CD1c-positive myeloid dendritic cell (primary cell): ENCODE results near the gene FARP1.

Experiments used
- DNase-seq: peaks from one replicate; pipeline ENCODE4 v3.0.0-alpha.2; 2016; ENCODE audit errors: extremely low spot score

Gene FARP1

DNA sequence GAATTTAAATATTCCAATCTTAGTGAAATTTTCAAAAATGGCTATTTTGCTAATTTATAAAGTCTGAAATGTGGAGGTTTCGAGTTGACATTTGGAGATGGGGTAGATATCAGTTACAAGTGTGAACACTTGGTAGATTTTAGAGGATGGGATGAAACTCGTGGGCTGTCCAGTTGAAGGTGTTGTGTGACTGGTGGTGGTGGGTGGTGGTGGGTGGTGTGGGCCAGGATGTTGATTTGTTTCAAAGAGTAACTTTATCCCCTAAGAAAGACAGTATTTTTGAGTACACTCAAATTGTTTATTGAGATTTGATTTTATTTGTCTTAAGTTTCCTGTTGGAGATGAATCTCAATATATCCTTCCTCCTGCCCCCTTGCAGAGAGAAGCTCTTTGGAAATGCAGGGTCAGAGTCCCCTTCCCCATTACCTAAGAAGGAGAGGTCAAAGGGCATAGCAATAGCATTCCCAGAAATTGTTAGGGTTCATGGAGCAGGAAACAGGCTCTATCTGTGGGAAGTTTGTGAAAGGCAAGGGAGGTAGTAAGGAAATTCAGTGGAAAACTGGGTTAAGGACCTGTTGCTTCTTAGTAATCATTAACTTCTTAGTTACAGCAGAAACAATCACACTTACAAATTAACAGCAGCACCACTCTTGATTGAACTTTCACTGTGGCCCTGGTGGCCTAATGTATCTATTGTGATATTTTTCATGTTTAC lies 167.7 kb downstream of the FARP1 start:
- DNase-seq: no peak

- no peak for DNase-seq
Measured at GRCh38 chr13:98311200-98311548, 168.3 kb downstream of the FARP1 start.

GRCh38 chr13:98312606-98313005 lies 169.7 kb downstream of the FARP1 start:
- DNase-seq: no peak

DNA sequence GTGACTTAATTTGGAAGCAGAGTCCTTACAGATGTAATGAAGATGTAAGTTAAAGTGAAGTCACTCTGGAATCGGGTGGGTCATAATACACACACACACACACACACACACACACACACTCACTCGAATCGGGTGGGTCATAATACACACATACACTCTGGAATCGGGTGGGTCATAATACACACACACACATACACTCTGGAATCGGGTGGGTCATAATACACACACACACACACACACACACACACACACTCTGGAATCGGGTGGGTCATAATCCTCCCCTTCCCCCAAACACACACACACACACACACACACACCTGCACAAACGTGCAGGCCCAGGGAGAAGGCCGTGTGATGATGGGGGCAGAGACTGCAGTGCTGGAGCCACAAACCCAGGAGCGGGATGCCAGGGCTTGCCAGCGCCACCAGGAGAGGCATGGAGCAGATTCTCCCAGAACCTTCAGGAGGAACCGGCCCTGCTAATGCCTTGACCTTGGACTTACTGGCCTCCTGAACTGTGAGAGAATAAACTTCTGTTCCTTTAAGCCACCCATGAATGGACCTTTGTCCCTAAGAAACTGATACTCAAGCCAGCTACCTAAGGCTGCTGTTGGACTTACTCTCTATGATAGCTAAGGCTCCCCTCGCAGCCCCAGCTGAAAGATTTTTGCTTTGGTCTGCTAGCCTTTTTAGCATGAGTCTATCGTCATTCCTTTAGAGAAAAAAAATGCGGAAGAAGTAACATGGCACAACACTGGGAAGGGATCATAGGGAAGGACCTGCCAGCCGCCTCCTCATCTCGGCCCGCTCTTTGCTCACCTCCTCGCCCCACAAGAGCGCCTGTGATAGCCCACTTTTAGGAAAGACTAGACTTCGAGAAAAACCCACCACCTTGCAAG lies 170.4 kb downstream of the FARP1 start:
- no peak for DNase-seq

- DNase-seq: no peak
Measured at GRCh38 chr13:98313922-98314292, 171.0 kb downstream of the FARP1 start.

- no peak for DNase-seq
Measured at GRCh38 chr13:98315466-98315865, 172.6 kb downstream of the FARP1 start.

DNA sequence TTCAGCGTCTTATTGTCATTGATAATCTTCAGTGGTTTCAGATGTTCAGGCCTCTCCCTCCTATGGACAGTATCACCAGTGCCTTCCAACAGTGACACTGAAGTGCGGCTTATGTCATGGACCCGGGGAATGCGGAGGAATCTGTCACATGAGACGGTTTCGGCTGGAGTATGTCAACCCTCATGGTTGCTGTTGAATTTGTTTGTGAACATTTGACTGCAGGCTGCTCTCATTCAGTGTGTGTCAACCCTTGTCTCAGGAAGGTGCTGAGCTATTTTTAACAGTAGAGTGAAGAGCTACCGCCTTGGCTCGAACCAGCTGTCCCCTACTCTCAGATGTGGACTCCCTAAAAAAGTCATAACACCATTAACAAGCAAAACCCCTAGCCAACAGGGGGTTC lies 173.0 kb downstream of the FARP1 start:
- no peak for DNase-seq

- DNase-seq: no peak
Measured at GRCh38 chr13:98317573-98318171, 174.8 kb downstream of the FARP1 start.

GRCh38 chr13:98318263-98318878 lies 175.5 kb downstream of the FARP1 start:
- DNase-seq: no peak

GRCh38 chr13:98320561-98321105 lies 177.7 kb downstream of the FARP1 start:
- no peak for DNase-seq

- DNase-seq: no peak
Measured at GRCh38 chr13:98321395-98321794, 178.5 kb downstream of the FARP1 start.

DNA sequence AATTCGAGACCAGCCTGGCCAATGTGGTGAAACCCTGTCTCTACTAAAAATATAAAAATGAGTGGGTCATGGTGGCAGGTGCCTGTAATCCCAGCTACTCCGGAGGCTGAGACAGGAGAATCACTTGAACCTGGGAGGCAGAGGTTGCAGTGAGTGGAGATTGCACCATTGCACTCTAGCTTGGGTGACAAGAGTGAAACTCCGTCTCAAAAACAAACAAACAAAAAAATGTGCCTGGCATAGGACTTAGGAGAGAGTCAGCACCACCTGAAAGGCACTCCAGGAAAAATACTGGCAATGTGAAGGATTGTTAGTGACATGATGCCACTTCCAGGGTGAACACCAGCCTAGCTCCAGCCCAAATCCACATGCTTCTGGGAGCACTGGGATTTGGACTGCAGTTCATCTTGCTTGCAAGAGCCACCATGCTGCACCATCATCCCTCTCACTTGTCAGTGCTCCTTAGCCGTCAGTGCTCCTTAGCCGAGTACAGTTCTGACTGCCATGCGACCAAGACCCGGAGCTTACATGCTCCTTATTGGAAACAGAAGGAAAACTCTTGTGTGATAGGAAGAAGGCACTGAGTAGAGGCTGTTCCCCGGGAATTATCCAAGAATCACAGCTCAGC lies 179.3 kb downstream of the FARP1 start:
- DNase-seq: no peak

DNA sequence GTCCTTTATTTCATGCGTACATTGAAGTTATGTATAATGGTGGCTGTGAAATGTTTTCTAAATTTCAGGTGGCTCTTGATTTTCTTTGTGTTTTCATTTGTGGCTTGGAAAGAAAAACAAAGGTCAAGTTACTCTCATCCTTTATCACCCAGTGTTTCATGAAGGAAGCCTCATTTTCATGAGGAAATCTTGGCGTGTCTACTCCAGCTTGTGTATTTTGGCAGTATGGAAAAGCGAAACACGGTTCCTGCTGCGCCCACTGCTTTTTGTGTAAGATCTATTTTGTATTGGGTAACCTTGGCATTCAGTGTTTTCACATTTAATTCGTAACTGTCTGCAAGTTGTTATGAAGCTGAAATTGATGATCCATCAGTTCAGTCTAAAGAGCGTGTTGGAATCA lies 181.2 kb downstream of the FARP1 start:
- no peak for DNase-seq

DNA sequence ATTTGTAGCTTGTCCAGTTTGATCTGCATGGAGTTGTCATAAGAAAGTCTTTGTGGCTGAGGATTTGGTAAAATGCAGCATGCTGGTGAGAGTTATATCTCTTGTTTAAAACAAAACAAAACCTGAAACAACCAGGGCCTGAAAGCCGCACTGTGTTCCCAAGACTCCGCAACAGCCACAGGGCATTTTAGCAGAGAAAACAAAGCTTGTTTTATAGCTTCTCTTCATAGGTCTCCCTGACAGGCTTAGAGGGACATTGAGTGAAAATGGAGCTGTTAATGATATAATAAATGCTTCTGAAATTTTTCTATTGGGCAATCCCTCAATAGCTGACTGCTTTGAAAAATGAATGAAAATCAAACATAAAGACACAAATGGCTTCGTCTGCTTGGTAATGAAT lies 182.8 kb downstream of the FARP1 start:
- DNase-seq: no peak

DNA sequence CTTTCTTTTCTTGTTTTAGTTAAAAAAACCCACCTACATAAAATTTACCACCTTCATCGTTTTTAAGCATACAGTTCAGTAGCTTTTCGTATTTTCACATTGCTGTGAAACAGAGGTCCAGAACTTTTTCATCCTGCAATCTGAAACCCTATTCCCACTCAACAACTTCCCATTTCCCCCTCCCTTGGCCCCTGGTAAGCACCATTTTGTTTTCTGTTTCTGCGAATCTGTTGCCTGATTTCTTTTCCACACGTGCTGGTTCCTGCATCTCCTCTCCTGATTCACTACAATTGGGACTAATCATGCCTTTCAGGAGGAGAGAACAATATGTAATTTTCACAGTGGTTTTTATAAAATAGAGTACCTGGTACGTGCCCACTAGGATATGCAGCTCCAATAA lies 183.4 kb downstream of the FARP1 start:
- DNase-seq: no peak

- no peak for DNase-seq
Measured at GRCh38 chr13:98327371-98328270, 184.7 kb downstream of the FARP1 start.

DNA sequence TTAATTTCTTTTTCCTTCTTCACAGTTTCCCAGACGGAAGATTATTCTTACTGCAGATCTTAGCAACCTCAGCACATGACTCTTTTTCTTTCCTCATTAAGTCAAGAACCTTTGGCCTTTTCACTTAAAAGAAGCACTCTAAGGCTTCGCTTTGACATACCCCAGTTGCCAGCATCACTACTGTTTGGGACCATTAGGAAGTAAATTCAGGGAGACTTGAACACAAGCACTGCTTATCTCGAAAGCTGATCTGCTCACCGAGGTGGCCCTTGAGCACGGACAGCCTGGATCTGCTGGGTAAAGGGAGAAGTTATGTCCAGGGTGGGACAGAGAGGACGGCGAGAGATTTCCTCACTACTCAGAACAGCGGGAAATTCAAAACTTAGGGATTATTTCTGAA lies 185.6 kb downstream of the FARP1 start:
- DNase-seq: no peak

DNA sequence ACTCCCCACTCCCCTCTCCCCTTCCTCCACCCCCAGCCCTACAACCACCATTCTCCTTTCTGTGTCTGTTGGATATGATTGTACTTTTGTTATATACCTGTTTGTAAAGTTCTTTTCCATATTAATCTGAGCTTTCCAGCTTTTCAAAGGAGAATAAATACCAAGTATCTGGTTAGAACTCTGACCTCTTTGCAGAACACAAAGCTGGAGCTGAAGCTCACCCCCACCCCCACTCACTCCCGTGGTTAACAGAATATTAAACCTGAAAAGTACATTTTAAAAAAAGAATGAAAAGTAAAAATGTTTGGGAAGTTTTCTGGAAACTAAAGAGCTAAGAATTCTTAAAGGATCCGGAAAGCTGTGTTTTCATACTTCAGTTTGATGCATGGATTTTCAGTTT lies 189.3 kb downstream of the FARP1 start:
- no peak for DNase-seq

DNA sequence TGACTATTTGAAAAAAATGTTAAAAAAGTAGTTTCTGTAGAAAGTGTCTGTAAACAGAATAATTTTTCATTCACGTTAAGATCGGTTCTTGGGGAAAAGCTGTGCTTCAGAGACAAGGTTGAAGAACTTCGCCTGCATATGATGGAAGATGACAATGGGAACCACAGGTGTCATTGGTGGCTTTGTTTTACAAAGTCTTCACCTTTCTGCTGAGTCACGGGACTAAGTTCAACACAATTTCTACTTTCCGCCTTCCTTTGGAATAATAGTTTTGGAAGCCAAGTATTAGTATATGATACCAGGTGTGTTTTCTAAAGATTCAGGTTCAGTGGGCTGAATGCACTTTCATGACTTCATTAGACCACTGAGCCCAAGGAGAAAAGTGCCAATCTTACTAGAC lies 189.8 kb downstream of the FARP1 start:
- no peak for DNase-seq

GRCh38 chr13:98333486-98333885 lies 190.6 kb downstream of the FARP1 start:
- no peak for DNase-seq
